GM23248 (cell line): ENCODE results near the gene ZEB2.

Experiments
- EZH2 ChIP-seq: fragments of 200-600 bp; sonication (generic); IDR thresholded peaks from 2 replicates; pipeline ENCODE4 v1.6.1; 2018; ENCODE audit warnings: antibody characterized with exemption, mild to moderate bottlenecking; ENCODE audit not compliant: insufficient read depth, poor library complexity, severe bottlenecking
- EZH2phosphoT487 ChIP-seq: fragments of 200-600 bp; sonication (generic); IDR thresholded peaks from 2 replicates; pipeline ENCODE4 v1.6.1; 2018; ENCODE audit warnings: antibody characterized with exemption, moderate library complexity, mild to moderate bottlenecking, low read depth; ENCODE audit not compliant: insufficient read depth

- TF ChIP-seq EZH2phosphoT487 (no peak), EZH2 (no peak)
Measured at GRCh38 chr2:144516981-144517865, 2.7 kb downstream of the ZEB2 start.
